ENCODE results near the gene TXNDC8.
A peak's percentile ranks its signal among the peaks of the same experiment; 100 is the strongest.

TXNDC8 gene

DNA sequence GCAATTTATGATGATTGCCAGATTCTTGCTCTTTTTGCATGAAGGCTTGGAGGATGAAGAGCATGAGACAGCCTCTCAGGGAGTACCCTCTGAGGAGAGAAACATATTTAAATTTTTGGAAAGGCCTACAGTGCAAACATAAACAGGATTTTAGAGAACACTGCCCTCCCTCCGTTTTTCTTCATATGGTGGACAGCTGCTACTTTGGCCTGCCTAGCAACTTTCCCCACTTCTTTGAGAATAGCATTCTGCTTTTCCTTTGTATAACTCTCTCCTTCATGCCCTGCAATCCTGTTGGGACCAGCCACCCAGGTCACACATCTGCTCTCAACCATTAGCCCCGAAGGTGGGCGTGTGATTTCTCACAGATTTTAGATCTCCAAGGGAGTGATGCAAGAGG is 60.9 kb downstream of the TXNDC8 start:
- DNase-seq, result no peak

DNA sequence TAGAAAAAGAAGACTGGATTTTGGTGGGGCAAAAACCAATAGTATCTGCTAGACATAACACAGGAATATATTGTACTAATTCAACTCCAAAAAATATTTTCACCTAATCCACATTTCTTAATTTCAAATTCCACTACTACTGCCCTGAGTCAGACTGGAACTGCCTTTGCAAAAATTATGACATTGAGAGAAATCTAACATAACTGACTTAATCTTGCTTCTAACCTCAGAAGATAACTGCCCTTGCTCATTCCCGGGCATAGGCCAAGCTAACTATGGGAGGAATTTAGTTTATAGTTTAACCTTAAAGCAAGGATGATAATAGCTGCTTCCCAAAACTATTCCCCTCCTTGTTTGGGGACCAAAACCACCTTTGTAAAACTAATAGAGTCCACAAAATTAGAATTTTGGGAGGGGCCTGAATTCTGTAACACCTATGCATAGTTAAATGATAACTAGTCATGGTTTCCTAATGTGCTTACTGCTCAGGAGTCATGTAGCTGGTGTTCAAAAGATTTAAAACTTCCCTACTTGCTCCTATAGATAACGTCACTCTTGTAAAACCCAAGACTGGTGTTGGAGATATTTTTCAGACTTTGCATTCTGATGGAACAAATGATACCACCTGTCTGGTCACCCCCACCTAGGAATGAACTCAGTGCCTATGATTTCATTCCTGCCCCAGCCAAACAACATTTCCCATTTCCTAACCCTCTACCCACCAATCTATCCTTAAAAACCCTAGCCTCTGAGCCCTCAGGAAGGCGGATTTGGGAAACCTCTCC is 67.3 kb downstream of the TXNDC8 start:
- DNase-seq, result no peak

DNA sequence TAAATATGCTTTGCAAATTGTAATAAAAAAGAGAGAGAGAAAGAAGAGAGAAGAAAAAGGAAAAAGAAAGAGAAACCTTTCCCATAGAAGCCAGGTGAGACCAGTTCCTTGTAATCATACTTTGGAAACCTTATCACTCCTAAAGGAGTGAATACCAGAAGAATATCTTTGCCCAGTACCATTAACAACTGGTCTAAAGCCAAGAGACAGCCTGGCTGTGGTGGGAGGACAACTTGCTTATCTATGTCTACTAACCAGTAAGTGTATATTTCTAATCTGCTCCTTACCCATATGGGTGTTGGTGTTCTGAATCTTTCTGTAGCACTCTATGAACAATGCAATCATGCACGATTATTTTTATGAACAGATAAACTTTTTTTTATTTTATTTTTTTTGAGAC is 70.9 kb downstream of the TXNDC8 start:
- no peak for DNase-seq

DNA sequence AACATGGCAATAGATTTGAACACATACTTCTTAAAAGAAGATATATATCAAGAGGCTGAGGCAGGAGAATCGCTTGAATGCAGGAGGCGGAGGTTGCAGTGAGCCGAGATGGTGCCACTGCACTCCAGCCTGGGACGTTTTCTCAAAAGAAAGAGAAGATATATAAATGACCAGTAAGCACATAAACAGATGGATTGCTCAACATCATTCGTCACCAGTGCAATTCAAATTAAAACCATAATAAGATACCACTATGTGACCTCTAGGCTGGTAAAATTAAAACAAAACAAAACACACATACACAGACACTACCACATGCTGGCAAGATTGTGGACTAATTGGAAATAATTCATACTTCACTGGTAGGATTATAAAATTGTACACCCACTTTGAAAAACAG is 76.0 kb downstream of the TXNDC8 start:
- no peak for DNase-seq

DNA sequence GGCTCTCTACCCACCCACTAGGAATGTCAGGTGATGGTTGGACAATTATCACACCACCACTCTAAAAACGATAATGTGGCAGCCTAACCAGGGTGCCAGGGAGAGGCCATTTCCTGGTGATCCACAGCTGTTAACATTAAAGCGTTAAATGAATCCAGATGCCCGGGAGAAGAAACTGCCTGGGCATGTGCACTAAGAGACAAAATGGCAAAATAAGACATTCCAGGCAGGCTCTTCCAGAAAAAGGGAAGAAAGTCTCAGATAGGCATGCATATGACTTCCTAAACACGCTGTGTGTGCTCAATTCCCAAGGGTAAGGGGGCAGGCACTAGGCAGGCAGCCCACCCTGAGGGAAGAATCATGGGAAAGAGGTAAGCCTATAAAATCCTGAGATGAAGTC is 76.8 kb downstream of the TXNDC8 start:
- no peak for DNase-seq

DNA sequence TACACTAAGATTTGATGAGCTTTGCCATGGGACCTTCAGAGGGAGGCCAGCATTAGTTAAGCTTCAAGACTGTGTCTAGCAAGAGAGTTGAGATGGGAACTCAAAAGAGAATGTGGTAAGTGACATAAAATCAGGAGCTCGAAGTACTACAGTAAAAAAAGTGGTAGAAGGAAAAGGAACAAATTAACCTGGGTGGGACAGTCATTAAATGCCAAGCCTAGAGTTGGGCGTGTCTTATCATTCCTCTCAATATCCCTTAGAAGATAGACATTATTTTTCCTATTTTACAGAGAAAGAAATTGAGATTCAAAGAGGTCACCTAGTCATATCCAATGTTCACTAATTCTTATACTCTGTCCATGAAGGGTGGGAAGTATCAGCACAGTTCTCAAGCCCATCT is 78.1 kb downstream of the TXNDC8 start:
- no peak for DNase-seq

DNA sequence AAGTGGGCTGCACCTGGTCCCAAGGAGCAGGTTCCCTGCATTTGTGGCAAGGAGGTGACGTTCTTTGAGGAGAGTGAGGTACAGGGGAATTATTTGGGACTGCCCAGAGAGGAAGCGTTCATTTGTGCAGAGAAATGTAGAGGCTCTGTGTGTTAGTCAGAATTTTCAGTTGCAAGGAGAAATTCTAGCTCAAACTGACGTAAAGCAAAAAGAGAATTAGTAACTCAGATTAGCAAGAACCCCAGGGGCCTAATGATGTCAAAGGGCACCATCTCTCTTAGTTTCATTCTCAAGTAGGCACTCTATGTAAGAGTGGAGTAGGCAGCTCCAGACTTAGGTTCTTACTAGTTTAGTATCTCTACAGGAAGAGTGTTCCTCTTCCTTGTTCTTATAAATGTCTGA is 79.0 kb downstream of the TXNDC8 start:
- no peak for DNase-seq

DNA sequence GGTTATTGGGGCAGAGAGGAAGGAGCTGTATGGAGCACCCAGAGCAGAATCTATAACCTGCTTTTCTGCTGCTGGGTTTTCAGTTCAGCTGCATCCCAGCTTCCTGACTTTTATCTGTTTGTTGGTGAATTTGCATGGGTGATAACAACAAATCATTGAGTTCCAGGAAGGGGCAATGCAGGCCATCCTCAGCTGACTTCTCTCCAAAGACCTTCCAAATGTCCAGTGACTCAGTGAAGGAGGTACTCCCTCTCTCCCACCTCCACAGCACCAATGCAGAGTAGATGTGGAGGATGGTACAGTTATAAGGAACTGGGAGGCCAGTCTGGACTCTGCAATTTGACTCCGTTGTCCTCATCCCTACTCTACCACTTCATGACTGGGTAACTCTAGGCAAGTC is 79.7 kb downstream of the TXNDC8 start:
- DNase-seq, result no peak

DNA sequence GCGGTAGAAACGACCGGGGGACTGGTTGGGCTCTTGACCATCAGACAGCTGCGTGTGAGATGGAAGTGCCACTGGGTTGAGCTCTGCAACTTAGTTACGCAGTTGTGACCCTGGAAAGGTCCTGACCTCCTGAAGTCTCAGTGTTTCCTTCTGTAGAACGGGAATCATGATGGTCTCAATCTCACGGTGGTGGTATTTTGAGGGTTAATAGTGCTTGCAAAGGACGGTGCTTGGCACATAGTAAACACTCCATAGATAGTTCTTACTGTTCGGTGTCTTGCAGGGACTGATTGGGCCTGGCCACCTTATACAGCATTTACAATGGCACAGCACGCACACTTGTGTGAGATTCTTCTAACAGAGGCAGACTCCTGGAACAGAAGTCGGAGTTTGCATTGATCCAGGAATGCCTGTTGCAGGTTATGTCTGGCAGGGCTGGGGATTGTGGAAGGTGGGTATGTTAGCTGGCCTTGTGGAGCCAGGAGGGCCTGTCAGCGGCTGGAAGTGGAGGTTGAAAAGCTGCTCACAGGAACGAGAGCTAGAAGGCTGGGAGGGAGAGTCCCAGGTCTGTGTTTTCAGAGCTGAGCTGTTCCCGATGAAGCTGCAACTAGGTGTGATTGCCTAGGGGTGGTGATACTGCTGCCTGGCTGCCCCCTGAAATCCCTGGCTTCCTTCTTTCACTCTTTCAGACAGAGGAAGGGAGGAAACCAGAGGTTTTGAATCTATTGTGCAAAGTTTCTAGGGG is 80.4 kb downstream of the TXNDC8 start:
- peak; percentile 65 for DNase-seq

DNA sequence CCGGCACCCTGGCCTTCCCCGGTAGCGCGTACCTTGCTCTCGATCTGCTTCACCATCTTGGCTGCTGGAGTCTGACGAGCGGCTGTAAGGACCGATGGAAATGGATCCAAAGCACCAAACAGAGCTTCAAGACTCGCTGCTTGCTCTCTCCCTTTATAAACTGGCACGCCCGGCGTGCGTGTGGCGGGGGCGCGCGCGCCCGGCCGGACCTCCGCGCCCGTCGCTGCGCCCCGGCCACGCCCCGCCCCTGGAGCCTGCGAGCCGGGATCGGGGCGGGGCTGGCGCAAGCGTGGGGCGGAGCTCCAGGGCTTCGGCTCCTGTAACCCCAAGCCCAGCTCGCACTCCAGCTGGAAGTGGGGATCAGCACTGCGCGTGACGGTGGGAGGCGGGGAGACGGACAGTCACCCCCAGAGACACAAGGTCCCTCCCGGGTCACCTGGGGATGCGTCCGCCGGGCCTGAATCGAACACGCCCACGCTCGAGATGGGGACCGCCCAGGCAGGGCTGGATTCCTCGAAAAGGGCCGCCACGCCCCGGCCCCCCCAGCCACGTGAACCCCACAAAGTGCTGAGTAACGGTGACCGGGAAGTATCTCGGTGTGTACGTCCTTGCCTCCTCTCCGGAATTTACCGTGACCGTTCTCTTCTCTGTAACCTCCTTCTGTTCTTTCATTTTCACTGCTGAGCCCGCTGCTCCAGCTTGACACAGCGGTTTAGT is 81.1 kb downstream of the TXNDC8 start, which contains the start of gene TXN:
Gene TXN, minus strand, starts transcription at position 128 of the 717 bp plus-strand sequence. Its CDS starts 72 bp downstream, at position 56.
- peak; percentile 89 for DNase-seq

DNA sequence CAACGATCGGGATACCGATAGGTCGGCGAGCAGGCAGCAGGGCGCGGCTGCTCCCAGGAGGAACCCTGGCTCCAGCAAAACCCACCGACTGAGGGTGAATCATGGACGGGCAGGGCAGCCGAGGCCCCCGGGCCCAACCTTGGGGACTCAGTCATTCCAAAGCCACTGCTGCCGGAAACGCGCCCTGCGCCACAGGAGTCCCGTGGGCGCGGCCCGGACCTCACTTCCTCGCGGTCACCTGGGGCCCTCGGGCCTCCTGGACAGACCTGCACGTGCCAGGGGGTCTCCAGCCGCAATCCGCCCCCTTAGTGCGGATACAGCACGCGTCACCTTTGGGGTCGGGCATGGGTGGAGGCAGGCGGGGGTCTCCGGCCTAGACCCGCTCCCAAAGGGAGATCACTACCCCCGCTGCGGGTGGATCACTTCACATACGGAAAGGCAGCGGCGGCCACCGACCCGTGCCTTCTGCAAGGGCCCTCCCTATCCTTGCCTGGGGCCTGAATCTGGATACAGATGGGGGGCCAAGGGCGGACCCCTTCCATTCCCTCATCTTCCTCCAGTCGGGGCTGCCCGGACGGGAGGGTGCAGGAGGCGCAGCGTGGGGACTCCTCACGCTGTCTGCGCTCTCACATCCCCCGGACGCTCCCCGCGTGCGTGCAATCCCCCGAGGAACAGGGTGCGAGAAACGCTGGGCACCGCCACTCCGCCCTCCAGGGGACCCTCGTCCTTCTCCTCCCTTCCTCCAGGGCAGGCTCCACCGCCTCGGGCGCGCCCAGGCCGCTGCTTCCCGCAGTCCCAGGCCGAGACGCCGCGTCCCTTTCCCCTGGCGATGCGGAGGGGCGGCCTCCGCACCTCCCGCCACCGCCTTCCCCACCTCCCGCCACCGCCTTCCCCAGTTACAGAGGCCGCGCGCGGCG is 81.9 kb downstream of the TXNDC8 start:
- DNase-seq, result peak; percentile 84

DNA sequence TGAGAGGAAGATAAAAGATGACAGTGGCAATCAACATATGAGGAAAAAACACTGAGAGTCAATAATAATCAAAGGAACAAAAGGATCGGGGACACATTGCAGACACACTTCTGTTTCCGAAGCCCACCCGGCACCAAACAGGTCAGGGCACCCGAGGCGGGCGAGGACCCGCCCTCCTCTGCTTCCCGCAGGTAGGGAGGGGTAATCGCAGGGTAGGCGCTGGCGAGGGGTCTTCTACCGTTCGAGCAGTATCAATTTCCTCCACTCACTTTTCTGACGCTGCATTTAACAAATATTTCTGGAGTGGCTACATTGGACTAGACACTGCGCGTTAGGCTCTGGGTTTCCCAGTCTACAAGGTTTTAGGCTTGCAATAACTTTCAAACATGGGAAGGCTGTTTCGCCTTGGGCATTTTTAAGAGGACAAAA is 82.6 kb downstream of the TXNDC8 start:
- no peak for DNase-seq

DNA sequence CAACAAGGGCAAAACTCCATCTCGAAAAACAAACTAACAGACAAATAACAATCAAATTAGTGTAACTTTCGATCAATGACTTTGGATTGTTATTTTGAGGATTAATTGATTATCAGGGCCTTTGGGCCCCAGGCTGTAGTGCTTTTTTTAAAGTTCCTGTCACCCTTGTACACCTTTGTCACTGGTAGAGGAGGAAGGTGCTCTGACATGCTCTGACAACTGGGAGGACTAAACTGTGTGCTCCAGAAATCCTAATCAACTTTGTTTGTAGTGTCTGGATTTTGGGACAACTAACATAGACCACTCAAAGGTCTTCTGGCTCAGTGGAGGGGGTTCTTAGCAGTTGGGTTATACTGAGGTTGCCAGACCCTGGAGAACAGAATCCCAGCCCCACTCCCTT is 83.2 kb downstream of the TXNDC8 start:
- DNase-seq, result no peak

Data from islet precursor cell (in vitro differentiated cells).